Vagina (tissue), 2 donors: ENCODE data around the gene ITGA11. TPM values are rescaled to one million over a fixed set of nuclear protein-coding genes. Genes with fewer than 3 reads are reported as not detected.

Experiments
- DNase-seq, 2 donors: peaks; one replicate each; pipeline ENCODE4 v3.0.0-alpha.2; 2017; ENCODE audit errors: extremely low spot score in 2 of 2
- H3K27ac ChIP-seq: fragments of 200-600 bp; sonication (generic); one replicate; pipeline ENCODE4 v1.5.1; 2019
- H3K27me3 ChIP-seq: fragments of 200-600 bp; sonication (generic); one replicate; pipeline ENCODE4 v1.5.1; 2019
- H3K36me3 ChIP-seq, 2 donors: fragments of 200-600 bp; sonication (generic); one replicate each; pipeline ENCODE4 v1.5.1; 2017 to 2019
- H3K4me1 ChIP-seq: fragments of 200-600 bp; sonication (generic); one replicate; pipeline ENCODE4 v1.5.1; 2019
- H3K4me3 ChIP-seq, 2 donors: fragments of 200-600 bp; sonication (generic); 1 replicate in 1 of 2; 2 replicates in 1 of 2; pipeline ENCODE4 v1.5.1; 2016 to 2019
- H3K9me3 ChIP-seq: fragments of 200-600 bp; sonication (generic); one replicate; pipeline ENCODE4 v1.5.1; 2019
- POLR2A ChIP-seq, 2 donors: fragments of 450-650 bp; IDR thresholded peaks; one replicate each; pipeline ENCODE4 v1.6.1; 2017; ENCODE audit warnings: antibody characterized with exemption in 2 of 2, mild to moderate bottlenecking in 2 of 2, moderate library complexity in 2 of 2
- POLR2AphosphoS5 ChIP-seq, 2 donors: sonication (generic); formaldehyde crosslinking; IDR thresholded peaks; one replicate each; pipeline ENCODE4 v1.9.0; 2017; ENCODE audit warnings: antibody characterized with exemption in 2 of 2, mild to moderate bottlenecking in 2 of 2, low read depth in 1 of 2; ENCODE audit not compliant: insufficient read depth in 1 of 2
- intact Hi-C: fragments of 100-400 bp; cut with DNase I; formaldehyde crosslinking; loops from one replicate; pipeline ENCODE4 v1.15.1; 2023
- total RNA-seq: library from RNA; depleted of rRNA; stranded (reverse); fragments of >200 nt; gene quantifications from one replicate; pipeline ENCODE4 v1.2.3, GENCODE V29; 2016
- TF ChIP-seq, protein P1 (sequence below), 3 experiments: fragments of 450-650 bp in 2 of 3; fragments of 200-600 bp in 1 of 3; sonication (generic) in 1 of 3; IDR thresholded peaks; one replicate each; pipeline ENCODE4 v1.5.1; 2017 to 2019; ENCODE audit warnings: antibody characterized with exemption in 3 of 3, mild to moderate bottlenecking in 2 of 3, moderate library complexity in 2 of 3

Gene ITGA11
- total RNA-seq, 1 donor from 2014 or later = 15.5 TPM

DNA sequence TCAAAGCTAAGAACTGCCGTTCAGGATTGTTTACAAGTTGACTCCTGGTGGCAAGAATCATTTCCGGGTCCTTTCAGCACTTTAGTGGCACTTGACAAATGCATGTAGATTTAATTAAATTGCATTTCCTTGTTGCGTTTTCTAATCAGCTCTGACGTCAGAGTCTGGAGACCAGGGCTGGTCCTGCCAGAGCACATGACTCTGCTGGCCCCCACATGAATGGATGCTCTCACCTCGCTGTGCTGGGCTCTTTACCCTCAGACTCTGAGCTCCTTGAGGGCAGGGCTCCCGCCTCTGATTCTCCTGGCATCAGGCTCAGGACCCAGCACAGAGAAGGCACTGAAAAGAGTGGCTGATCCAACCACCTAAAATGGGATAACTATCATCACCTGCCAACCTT is 85.0 kb downstream of the ITGA11 start:
- H3K36me3 ChIP-seq = peaks cover 0 to 4% of the 10 kb centered on the region in 2 donors
- TF ChIP-seq, protein P1, sequence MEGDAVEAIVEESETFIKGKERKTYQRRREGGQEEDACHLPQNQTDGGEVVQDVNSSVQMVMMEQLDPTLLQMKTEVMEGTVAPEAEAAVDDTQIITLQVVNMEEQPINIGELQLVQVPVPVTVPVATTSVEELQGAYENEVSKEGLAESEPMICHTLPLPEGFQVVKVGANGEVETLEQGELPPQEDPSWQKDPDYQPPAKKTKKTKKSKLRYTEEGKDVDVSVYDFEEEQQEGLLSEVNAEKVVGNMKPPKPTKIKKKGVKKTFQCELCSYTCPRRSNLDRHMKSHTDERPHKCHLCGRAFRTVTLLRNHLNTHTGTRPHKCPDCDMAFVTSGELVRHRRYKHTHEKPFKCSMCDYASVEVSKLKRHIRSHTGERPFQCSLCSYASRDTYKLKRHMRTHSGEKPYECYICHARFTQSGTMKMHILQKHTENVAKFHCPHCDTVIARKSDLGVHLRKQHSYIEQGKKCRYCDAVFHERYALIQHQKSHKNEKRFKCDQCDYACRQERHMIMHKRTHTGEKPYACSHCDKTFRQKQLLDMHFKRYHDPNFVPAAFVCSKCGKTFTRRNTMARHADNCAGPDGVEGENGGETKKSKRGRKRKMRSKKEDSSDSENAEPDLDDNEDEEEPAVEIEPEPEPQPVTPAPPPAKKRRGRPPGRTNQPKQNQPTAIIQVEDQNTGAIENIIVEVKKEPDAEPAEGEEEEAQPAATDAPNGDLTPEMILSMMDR (IDR thresholded peaks at IDR 0.05) = no peak
- no peak for TF ChIP-seq POLR2AphosphoS5 (IDR thresholded peaks at IDR 0.05; ENCODE audit: insufficient read depth in 1 of 2, low read depth in 1 of 2)
- TF ChIP-seq POLR2A (IDR thresholded peaks at IDR 0.05) = no peak
- H3K27me3 ChIP-seq = no peaks in the 10 kb centered on the region
- DNase-seq = no peak
- no peak overlapping the region for H3K4me3 ChIP-seq
- H3K4me1 ChIP-seq = peaks cover 19% of the 10 kb centered on the region
- H3K9me3 ChIP-seq = no peaks in the 10 kb centered on the region
- no peak overlapping the region for H3K27ac ChIP-seq
- intact Hi-C loops = no loop called here

DNA sequence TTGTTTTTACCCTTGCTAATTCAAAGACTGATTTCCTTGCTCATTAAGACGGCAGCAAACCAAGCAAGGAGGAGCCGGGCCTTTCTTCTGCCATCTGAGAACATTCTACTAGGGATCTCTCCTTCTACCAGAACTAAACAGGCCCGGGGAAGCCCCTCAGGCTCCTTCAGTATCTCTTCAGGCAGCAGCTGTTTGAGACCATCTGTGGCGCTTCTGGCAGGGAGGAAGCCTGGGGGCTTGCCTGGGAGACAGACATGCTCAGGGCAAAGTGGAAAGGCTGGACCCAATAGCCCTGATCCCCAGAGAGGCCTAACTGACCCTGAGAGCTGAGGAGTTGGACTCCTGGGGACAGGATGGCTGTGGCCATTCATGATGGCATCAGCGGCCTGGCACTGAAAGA is 86.5 kb downstream of the ITGA11 start:
- TF ChIP-seq POLR2AphosphoS5 (IDR thresholded peaks at IDR 0.05; ENCODE audit: insufficient read depth in 1 of 2, low read depth in 1 of 2) (no peak), POLR2A (IDR thresholded peaks at IDR 0.05) (no peak)
- TF ChIP-seq, protein P1 (IDR thresholded peaks at IDR 0.05) = no peak
- H3K27ac ChIP-seq = no peak overlapping the region
- no peak overlapping the region for H3K4me3 ChIP-seq
- H3K36me3 ChIP-seq = peaks cover 0 to 4% of the 10 kb centered on the region in 2 donors
- no peak for DNase-seq
- H3K4me1 ChIP-seq = peaks cover 27% of the 10 kb centered on the region
- H3K9me3 ChIP-seq = no peaks in the 10 kb centered on the region
- intact Hi-C loops = no loop called here
- H3K27me3 ChIP-seq = no peaks in the 10 kb centered on the region

DNA sequence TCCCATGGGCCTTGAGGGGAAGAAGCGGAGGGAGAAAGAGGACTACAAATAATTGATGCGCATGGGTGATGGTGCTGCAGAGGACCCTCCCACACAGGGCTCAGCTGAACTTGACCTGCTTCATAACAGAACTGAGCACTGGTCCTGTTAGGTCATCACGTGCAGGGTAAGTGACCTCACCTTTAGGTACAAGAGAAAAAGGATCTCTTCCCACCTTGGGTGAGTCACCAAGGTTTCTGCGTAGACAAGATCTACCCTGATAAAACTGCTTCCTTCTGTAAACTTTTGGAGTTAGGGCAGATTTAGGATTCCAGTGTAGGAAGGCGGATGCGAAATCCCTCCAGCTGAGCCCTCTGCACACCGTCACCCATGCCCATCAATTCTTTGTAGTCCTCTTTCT is 87.4 kb downstream of the ITGA11 start:
- TF ChIP-seq, protein P1 (IDR thresholded peaks at IDR 0.05) = no peak
- TF ChIP-seq POLR2A (IDR thresholded peaks at IDR 0.05) (no peak), POLR2AphosphoS5 (IDR thresholded peaks at IDR 0.05; ENCODE audit: insufficient read depth in 1 of 2, low read depth in 1 of 2) (no peak)
- no peak overlapping the region for H3K27ac ChIP-seq
- no peak for DNase-seq

DNA sequence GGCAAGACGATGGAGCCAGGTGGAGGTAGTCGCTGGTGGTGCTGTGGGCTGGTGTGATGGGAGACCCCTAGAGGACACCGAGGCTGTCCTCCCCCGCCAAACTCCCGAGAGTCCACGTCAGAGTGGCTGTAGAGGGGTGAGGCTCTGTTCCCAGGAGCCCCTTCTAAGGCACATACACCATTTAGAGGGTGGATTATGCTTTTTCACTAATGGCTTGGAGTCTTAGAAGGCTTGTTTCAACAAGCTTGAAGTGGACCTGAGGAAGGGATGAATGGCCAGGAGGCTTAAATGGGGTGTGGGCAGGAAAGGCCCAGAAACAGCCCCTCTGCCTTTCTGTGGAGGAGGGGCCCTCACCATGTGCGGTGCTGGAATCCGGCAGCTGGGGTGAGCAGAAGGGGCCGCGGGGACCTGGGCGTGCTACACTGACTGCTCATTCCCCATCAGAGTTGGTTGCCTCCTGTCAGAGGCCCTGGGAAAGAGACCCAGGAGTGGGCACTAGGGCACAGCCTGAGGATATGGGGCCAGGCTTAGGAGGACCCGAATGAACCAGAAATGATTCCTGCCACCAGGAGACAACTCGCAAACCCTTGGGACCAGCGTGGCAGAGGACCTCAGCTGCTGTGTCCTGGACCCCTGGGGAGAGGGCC is 88.3 kb downstream of the ITGA11 start:
- H3K36me3 ChIP-seq = peaks cover 0 to under 1% of the 10 kb centered on the region in 2 donors
- TF ChIP-seq, protein P1 (IDR thresholded peaks at IDR 0.05) = no peak
- TF ChIP-seq POLR2AphosphoS5 (IDR thresholded peaks at IDR 0.05; ENCODE audit: insufficient read depth in 1 of 2, low read depth in 1 of 2) (no peak), POLR2A (IDR thresholded peaks at IDR 0.05) (no peak)

More for the DNA sequence above, 87.4 kb downstream of the ITGA11 start:
- no peaks in the 10 kb centered on the region for H3K27me3 ChIP-seq
- no peak overlapping the region for H3K4me3 ChIP-seq
- H3K9me3 ChIP-seq = no peaks in the 10 kb centered on the region
- peaks cover 27% of the 10 kb centered on the region for H3K4me1 ChIP-seq
- peaks cover 0 to 4% of the 10 kb centered on the region in 2 donors for H3K36me3 ChIP-seq
- intact Hi-C loops = no loop called here

More for the DNA sequence above, 88.3 kb downstream of the ITGA11 start:
- H3K9me3 ChIP-seq = no peaks in the 10 kb centered on the region
- H3K27ac ChIP-seq = peak overlapping the region; percentile 9
- intact Hi-C loops = no loop called here
- H3K4me3 ChIP-seq = no peak overlapping the region
- DNase-seq = no peak
- peaks cover 27% of the 10 kb centered on the region for H3K4me1 ChIP-seq
- no peaks in the 10 kb centered on the region for H3K27me3 ChIP-seq
